Activated naive CD8-positive, alpha-beta T cell treated with anti-CD3 and anti-CD28 coated beads, Interleukin-2, amount 50 U/mL, for 24 hours (primary cell): ENCODE data around the gene GRK6.

ENCODE experiments used
- ATAC-seq: fragments of 150-1000 bp; cut with Tn5 transposase; one replicate; pipeline ENCODE4 v1.10.0; 2021
- DNase-seq: peaks from one replicate; pipeline ENCODE4 v3.0.0; 2021
- H3K27ac Mint-ChIP-seq: one replicate; pipeline ENCODE4 v1.8.0; 2021; ENCODE audit warnings: mild to moderate bottlenecking, mixed read lengths
- H3K27me3 Mint-ChIP-seq: one replicate; pipeline ENCODE4 v1.8.0; 2021; ENCODE audit warnings: mixed read lengths
- H3K36me3 Mint-ChIP-seq: one replicate; pipeline ENCODE4 v1.8.0; 2021; ENCODE audit warnings: low read depth, mixed read lengths
- H3K4me1 Mint-ChIP-seq: one replicate; pipeline ENCODE4 v1.8.0; 2021; ENCODE audit warnings: mixed read lengths
- H3K4me3 Mint-ChIP-seq: one replicate; pipeline ENCODE4 v1.8.0; 2021; ENCODE audit warnings: mild to moderate bottlenecking, moderate library complexity, mixed read lengths
- H3K9me3 Mint-ChIP-seq: one replicate; pipeline ENCODE4 v1.8.0; 2021; ENCODE audit warnings: mixed read lengths

GRK6 gene

DNA sequence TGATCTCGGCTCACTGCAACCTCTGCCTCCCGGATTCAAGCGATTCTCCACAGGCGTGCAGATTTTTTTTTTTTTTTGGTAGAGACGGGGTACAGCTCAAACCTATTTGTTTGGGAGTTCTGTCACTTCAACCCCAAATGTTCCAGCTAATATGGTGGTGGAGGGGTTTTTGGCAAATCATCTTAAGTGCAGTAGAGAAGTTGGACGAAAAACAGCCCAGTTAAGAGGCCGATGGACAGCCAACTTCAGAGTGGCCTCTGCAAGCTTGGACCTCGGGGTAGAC is 19.4 kb downstream of the GRK6 start:
- H3K4me1 Mint-ChIP-seq: peaks cover 54% of the 10 kb centered on the region
- peaks cover 7% of the 10 kb centered on the region for H3K36me3 Mint-ChIP-seq
- peak overlapping the region; percentile 79 for H3K27ac Mint-ChIP-seq
- no peak for DNase-seq
- H3K4me3 Mint-ChIP-seq: peak overlapping the region; percentile 71
- H3K27me3 Mint-ChIP-seq: no peaks in the 10 kb centered on the region
- no peaks in the 10 kb centered on the region for H3K9me3 Mint-ChIP-seq
- no peak for ATAC-seq

- ATAC-seq (peak; percentile 51), DNase-seq (peak; percentile 80)
- no peaks in the 10 kb centered on the region for H3K27me3 Mint-ChIP-seq
- peak within 1 kb of the TSS; percentile 79 for H3K27ac Mint-ChIP-seq
- peaks cover 5% of the 10 kb centered on the region for H3K36me3 Mint-ChIP-seq
- peak within 1 kb of the TSS; percentile 73 for H3K4me3 Mint-ChIP-seq
- H3K9me3 Mint-ChIP-seq: no peaks in the 10 kb centered on the region
- H3K4me1 Mint-ChIP-seq: peaks cover 54% of the 10 kb centered on the region
These were observed 20.0 kb downstream of the GRK6 start, which contains the start of gene PRR7 for GRCh38 chr5:177446200-177447065. Gene PRR7 (plus strand): TSS chr5:177446814. CDS start chr5:177455068, 8,254 bp downstream.

GRCh38 chr5:177447066-177447610 is 20.7 kb downstream of the GRK6 start:
- Mint-ChIP-seq H3K4me3 (peak overlapping the region; percentile 73), H3K27me3 (no peaks in the 10 kb centered on the region), H3K4me1 (peaks cover 54% of the 10 kb centered on the region), H3K9me3 (no peaks in the 10 kb centered on the region), H3K36me3 (peaks cover 4% of the 10 kb centered on the region), H3K27ac (no peak overlapping the region)
- peak; percentile 8 for ATAC-seq
- DNase-seq: peak; percentile 73

DNA sequence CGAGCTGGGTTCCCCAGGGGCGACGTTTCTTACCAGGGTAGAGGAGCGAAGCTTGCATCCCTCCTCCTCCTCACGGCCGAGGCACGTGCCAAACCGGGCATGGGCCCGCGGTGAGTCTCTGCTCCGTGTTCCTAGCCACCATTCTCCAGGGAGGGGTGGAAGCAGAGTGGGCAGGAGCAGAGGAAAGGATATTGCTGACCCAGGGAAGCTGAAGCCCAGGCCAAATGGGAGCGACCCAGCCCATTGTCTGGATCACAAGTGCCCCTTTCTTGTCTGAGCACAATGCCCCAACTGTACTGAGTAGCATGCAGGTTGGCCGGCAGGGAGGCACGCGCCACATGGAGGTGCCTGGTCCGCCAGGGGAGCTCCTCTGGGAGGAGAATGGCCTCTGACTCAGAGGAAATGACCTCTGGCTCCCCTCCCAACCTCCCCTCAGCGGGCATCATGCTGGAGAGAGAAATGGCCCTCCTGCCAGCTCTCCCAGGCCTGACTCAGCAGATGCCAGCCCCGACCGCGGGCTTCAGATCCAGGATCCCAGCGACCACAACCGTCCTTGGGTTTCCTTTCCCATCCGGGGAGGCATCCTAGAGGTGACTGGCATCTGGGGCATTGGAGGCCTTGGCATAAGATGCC is 21.3 kb downstream of the GRK6 start:
- Mint-ChIP-seq H3K9me3 (no peaks in the 10 kb centered on the region), H3K4me3 (peak overlapping the region; percentile 73)
- DNase-seq: peak; percentile 53

DNA sequence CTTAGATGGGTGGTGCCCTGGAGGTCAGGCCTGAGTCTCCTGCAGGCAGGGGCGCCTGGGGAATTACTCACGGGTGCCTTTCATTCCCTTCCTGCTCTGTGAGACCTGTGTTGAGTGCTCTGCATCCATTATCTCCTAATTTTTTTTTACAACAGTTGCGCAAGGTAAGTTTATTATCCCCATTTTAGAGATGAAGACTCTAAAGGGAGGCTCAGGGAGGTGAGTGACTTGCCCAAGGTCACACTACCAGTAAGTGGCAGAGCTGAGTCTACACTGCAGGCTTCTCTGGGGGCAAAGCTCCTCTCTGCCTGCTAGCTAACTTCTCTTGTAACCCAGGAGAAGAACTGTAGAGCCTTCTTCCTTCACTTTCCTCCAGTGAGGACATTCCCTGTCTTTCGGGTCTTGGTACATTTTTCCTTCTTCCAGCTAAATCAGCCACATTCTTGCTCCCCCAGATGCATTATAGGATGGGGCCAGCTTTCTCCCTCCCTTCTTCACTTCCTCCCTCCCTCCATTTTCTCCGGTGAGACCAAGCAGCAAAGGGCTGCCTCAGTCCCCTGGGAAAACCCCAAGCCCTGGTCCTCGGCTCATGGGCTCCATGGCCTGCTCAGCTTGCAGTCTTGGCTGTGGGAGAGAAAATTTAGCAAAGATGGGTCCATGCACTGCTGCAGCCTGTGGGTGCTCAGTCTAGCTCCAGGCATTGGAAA is 21.9 kb downstream of the GRK6 start:
- Mint-ChIP-seq H3K4me1 (peaks cover 58% of the 10 kb centered on the region), H3K27ac (peak overlapping the region; percentile 75), H3K9me3 (no peaks in the 10 kb centered on the region), H3K36me3 (peaks cover 2% of the 10 kb centered on the region), H3K27me3 (no peaks in the 10 kb centered on the region), H3K4me3 (peak overlapping the region; percentile 73)
- ATAC-seq: no peak
- no peak for DNase-seq

More for the DNA sequence above, 21.3 kb downstream of the GRK6 start:
- Mint-ChIP-seq H3K36me3 (peaks cover 2% of the 10 kb centered on the region), H3K4me1 (peaks cover 56% of the 10 kb centered on the region), H3K27me3 (no peaks in the 10 kb centered on the region), H3K27ac (peak overlapping the region; percentile 75)
- peak; percentile 6 for ATAC-seq

DNA sequence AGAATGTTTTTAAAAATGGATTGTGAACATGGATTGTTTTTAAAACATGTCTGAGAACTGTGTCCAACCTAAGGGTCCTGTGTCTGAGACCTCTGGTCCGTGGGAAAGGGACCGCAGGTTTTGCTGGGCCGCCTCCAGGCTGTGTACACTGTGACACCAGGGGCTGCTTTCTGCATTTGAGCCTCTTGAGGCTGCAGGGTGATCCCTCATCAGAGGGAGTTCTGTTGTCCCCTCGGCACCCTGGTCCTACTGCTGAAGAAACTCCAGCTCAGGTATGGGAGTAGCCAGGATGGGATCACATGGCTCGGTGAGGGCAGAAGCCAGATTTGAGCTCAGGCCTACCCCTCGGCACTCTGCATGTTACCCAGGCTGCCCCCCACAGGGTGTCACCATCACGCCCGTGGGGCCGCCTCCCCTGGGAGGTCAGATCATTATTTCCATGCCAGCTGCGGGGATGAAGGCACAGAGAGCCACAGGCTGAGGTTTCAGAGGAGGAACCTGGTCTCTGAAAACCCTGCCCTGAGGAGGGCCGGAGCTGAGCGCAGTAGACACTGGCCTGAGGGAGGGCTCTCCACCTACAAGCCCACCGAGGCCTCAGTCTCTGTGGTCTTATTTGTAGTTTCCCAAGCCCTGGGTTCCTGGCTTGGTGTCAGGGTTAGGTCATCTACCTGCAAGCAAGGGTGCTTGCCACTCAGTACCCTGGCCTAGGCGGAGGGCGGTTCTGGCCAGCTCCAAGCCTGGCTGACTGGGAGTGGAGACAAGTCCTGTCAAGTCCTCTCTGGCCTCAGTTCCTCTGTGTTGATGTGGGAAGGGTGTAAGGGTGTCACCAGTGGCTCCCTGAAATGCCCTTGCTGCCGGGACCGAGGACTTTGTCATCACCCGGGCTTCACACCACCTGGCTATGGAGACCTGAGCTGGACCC is 22.9 kb downstream of the GRK6 start:
- ATAC-seq (no peak), DNase-seq (no peak)
- no peaks in the 10 kb centered on the region for H3K9me3 Mint-ChIP-seq
- no peaks in the 10 kb centered on the region for H3K36me3 Mint-ChIP-seq
- H3K4me3 Mint-ChIP-seq: peak overlapping the region; percentile 73
- no peaks in the 10 kb centered on the region for H3K27me3 Mint-ChIP-seq
- H3K27ac Mint-ChIP-seq: no peak overlapping the region
- H3K4me1 Mint-ChIP-seq: peaks cover 54% of the 10 kb centered on the region

DNA sequence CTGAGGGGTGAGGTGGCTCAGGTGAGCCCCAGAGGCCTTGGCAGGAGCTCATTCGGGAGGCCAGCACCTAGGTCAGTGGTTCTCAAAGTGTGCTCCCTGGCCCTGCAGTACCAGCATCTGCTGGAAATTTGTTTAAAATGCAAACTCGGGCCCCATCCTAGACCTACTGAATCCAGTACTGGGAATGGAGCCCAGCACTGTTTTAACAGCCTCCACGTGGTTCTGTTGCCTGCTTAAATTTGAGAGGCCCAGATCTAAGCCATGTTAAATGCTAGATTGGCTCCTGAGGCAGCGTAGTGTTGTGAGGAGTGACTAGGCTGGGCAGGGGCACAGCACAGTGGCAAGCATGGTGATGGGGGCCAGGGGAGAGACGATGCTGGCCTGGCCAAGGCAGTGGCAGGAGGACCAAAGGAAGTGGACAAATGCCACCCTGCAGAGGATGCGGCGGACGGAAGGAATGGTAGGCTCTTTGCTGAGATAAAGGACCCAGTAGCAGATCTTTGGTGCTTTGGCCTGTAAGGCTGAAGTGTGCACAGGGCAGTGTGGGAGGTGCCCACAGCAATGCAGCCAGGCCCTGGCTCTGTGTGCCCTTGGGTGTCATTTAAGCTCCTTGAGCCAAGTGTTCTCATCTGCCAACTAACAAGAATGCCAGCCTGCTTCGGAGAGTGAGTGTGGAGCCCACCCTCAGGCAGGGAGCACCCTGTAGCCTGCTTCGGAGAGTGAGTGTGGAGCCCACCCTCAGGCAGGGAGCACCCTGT is 24.4 kb downstream of the GRK6 start:
- Mint-ChIP-seq H3K27ac (no peak overlapping the region), H3K4me3 (no peak overlapping the region), H3K36me3 (no peaks in the 10 kb centered on the region), H3K9me3 (no peaks in the 10 kb centered on the region), H3K4me1 (peaks cover 39% of the 10 kb centered on the region), H3K27me3 (no peaks in the 10 kb centered on the region)
- no peak for ATAC-seq
- DNase-seq: no peak

- DNase-seq (no peak), ATAC-seq (no peak)
- no peak overlapping the region for H3K4me3 Mint-ChIP-seq
- H3K4me1 Mint-ChIP-seq: peaks cover 39% of the 10 kb centered on the region
- no peak overlapping the region for H3K27ac Mint-ChIP-seq
- peaks cover 6% of the 10 kb centered on the region for H3K36me3 Mint-ChIP-seq
- no peaks in the 10 kb centered on the region for H3K27me3 Mint-ChIP-seq
- H3K9me3 Mint-ChIP-seq: no peaks in the 10 kb centered on the region
These were observed 26.5 kb downstream of the GRK6 start for GRCh38 chr5:177452688-177453638.

DNA sequence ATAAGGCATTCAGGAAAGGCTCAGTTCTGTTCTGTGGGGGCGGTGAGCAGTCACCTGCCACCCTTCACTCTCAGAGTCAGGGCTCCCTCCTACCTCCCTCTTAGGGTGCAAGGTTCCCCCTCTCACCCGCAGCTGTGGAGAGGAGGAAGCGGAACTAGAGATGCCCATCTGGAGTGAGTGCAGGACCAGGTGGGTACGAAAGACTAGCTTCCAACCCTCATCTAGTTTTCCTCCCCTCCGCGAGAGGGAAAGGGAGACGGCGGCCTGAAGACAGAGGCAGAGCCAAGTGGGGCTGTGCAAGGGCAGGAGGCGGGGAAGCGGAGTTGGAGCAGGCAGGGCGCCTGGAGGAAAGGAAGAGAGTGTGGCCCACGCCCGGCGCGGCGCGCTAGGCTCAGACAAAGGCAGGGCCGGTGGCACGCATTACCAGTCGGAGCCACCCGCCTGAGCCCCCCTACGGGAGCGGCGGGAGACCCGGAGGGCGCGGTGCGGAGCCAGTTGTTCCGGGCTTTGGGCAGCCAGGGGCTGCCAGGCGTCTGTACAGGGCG is 27.4 kb downstream of the GRK6 start:
- H3K27me3 Mint-ChIP-seq: no peaks in the 10 kb centered on the region
- ATAC-seq: no peak

DNA sequence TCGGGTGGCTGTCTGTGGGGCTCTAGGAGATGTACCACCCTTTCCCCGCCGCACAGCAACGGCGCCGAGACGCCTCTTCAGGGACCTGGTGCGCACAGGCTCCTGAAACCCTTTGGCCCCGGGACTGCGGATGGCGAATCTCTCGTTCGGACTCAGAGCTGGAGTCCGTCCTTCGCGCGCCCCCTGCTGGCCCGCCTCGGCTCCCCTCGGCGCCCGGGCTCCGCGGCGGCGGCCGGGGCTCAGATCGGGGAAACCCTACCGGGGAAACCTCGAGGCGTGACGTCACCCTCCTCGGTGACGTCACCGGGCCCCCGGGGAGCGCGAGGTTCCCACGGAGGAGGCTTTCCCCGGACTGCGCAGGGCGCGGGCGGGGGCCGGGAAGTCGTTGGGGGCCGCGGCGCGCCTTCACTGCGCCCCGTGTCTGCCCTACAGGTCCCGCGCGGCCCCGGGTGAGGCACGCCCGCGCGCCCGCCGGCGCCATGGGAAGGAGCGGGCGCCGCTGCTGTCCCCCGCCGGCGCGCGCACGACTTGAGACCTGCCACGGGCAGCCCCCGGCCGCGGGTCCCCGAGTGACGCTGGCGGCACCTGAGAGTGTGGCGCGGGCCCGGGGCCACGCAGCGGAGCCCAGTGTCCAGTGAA is 28.0 kb downstream of the GRK6 start:
- Mint-ChIP-seq H3K27ac (peak overlapping the region; percentile 53), H3K4me3 (peak overlapping the region; percentile 84), H3K36me3 (peaks cover 6% of the 10 kb centered on the region), H3K27me3 (no peaks in the 10 kb centered on the region), H3K9me3 (no peaks in the 10 kb centered on the region), H3K4me1 (peaks cover 25% of the 10 kb centered on the region)
- ATAC-seq (peak; percentile 50), DNase-seq (peak; percentile 99)

More for the DNA sequence above, 27.4 kb downstream of the GRK6 start:
- no peak for DNase-seq
- no peaks in the 10 kb centered on the region for H3K9me3 Mint-ChIP-seq
- peak overlapping the region; percentile 53 for H3K27ac Mint-ChIP-seq
- peaks cover 29% of the 10 kb centered on the region for H3K4me1 Mint-ChIP-seq
- peak overlapping the region; percentile 80 for H3K4me3 Mint-ChIP-seq
- peaks cover 6% of the 10 kb centered on the region for H3K36me3 Mint-ChIP-seq

DNA sequence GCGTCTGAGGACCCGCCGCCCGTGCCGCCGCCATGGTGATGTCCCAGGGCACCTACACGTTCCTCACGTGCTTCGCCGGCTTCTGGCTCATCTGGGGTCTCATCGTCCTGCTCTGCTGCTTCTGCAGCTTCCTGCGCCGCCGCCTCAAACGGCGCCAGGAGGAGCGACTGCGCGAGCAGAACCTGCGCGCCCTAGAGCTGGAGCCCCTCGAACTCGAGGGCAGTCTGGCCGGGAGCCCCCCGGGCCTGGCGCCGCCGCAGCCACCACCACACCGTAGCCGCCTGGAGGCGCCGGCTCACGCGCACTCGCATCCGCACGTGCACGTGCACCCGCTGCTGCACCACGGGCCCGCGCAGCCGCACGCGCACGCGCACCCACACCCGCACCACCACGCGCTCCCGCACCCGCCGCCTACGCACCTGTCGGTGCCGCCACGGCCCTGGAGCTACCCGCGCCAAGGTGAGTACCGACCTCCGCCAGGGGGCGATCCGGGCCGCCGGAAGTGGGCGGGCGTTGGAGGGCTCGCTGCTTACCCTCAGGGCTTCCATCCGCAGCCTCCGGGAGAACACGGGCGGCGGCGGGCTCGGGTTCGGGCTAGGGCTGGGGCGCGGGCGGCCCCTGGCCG is 28.7 kb downstream of the GRK6 start:
- peak; percentile 68 for ATAC-seq
- DNase-seq: peak; percentile 96
- Mint-ChIP-seq H3K27me3 (no peaks in the 10 kb centered on the region), H3K36me3 (peaks cover 6% of the 10 kb centered on the region), H3K4me1 (peaks cover 25% of the 10 kb centered on the region), H3K4me3 (peak overlapping the region; percentile 84), H3K27ac (peak overlapping the region; percentile 42), H3K9me3 (no peaks in the 10 kb centered on the region)
